GM18520 (cell line): ENCODE data around the gene EEF2K.

Source experiments
- ATAC-seq: cut with Tn5 transposase; IDR thresholded peaks from one replicate; pipeline ENCODE4 v1.9.1; 2021; ENCODE audit not compliant: unreplicated experiment

The EEF2K gene

DNA sequence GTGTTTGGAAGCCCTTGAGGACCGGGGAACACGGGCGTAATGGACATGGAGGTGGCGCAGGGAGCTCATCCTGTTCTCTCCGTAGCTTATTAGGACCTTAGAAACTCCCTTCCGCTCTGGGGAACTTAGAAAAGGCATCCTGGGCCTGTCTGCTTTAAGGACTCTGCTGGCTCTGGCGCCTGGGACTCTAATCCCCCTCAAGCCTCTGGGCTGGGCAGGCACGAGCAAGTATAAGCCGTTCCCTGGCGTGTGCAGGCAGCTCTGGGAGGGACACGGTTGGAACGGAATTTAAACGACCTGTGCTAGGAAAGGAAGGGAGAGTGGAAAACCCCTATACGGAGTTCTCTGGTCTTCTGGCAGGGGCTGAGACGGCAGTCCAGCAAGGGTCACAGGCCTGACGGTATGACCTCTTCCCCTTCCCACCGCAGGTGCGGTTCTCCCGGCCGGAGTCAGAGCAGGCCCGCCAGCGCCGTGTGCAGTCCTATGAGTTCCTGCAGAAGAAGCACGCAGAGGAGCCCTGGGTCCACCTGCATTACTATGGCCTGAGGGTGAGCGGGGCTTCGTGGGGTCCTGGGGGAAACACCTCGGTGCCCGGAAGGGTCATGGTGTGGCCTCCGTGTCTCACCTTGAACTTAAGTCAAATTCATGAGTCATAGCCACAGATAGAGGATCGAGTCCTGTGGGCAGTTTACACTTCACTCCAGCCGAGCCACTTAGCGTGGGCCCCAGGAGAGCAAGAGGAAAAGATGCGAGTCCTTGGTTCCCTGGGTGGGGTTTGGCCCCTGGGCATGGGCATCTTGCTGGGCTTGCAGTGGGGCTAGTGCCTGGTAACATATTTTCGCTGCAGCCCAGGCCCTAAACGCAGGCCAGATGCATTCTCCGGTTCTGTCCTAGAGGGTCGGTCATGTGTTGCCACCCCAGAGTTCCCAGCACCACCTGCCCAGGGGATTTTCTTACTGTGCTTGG is 108.9 kb downstream of the EEF2K start:
- no peak for ATAC-seq

DNA sequence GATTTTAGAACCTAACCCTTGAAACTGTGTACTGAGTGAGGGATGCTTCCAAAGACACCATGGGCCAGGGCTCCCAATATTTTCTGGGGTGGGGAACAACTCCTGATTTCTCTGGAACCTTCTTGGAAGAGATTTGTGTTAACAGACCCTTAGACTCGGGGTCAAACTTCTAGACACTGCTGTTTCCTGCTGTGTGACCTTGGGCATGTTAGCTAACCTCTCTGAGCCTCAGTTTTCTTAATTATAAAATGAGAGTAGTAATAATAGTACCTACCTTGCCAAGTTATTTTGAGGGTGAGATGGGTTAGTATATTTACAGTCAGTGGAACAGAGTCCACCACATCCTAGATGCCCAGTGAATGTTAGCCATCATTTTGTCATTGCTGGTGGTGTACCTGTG is 109.9 kb downstream of the EEF2K start:
- ATAC-seq, result no peak

DNA sequence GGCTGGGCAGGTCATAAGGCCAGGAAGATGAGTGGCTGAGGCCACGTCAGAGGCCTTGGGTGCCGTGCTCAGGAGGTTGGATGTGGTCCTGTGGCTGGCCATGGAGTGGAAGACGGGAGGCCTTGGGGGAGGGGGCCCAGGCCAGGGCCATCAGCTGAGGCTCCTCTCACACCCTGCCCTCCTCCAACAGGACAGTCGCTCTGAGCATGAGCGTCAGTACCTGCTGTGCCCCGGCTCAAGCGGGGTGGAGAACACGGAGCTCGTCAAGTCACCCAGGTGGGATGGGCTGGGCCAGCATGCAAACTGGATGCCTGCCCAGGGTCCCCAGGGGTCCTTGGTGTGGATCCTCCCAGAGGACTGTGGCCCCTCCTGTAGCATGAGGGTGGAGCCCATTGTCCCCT is 110.3 kb downstream of the EEF2K start:
- no peak for ATAC-seq

GRCh38 chr16:22317001-22317530 is 111.0 kb downstream of the EEF2K start:
- ATAC-seq, result no peak

- no peak for ATAC-seq
Measured at GRCh38 chr16:22317625-22318024, 111.5 kb downstream of the EEF2K start.

GRCh38 chr16:22318690-22319358 is 112.7 kb downstream of the EEF2K start:
- no peak for ATAC-seq

DNA sequence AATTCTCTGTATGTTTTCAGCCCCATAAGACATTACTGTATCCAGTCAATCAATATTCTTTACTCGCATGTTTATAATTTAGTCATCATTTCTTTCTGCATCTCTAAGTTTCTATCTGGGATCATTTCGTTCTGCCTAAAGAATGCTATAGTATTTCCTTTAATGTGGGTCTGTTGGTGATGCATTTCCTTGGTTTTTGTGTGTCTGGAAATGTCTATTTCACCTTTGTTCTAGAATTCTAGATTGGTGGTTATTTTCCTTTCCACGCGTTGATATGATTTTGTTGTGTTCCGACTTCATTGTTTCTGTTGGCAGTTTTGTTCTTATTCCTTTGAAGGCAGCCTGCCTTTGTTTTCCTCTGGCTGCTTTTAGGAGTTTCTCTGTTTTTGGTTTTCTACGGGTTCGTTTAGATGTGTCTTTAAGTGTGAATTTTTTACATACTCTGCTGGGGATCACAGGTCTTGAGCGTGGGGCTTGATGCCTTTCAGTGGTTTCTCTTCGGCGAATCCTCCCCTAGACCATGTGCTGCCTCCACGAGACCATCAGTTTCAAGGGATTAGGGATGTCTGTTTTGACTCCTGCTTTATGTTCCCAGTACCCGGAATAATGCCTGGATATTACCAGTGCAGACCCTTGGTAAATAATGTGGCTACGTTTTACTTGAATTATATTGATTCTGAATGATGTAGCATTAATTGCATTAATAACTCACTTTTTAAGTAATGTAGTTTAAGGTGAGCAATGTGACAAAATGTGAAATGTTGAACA is 114.7 kb downstream of the EEF2K start:
- no peak for ATAC-seq

DNA sequence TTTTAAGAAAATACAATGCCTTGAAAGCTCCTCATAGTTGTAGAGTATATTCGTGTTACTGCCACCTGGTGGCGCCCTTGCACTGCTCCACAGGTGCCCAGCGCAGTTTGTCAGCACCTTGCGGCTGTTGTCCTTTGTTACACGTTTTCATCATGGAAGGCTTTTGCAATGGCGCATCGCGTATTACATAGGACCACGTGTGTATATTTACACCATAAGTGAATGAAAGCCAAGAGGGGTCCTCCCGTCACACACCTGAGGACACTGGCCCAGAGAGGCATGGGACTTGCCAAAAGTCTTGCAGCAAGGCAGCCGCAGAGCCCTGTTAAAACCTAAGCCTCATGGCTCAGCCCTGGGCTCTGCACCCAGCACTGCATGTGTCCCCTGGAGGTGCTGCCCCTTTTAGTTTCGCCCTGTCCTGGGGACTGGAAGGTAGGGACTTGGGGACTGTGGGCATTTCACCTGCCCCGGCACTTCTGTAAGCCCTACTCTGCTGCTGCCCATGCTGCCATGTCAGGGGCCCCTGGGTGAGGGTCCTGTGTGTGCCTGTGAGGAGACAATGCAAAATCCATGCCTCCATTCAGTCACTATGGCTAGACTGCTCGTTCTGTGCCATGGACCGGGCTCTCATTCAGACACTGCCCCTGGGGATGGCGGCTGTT is 115.4 kb downstream of the EEF2K start:
- ATAC-seq, result no peak

DNA sequence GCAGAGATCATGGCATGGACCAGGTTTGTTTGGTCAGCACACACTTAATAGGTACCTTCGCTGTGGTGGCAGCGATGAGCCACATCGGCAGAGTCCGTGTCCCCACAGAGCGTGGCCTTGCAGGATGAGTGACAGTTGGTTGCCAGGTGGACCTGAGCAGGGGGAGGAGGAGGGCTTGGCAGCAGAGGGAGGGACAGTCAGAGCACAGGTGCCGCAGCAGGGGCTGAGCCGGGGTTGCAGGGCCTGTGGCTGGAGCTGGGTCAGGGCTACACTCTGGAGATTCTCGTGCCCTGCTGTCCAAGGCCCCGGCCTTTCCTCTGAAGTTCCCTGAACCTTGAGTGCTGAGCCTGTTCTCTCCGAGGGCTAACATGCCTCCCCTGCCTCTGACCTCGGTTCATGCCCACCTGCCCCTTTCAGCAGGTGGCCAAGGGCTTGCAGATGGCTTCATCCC is 116.0 kb downstream of the EEF2K start:
- ATAC-seq, result no peak

DNA sequence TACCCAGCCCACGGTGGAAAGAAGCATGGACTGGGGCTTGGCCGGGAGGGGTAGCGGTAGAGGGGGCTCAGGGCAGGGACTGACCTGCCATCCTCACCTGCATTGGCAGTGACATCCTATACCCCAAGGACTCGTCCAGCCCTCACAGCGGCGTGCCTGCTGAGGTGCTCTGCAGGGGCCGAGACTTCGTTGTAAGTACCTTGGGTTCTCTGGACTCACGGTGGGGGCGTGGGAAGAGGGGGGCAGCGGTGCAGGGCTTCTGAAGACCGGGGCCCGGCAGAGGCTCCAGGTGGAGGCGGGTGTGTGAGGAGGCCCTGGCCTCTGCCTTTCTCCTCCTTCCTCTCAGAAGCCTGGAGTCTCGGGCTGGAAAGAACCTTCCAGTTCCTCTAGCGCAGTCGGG is 116.7 kb downstream of the EEF2K start:
- ATAC-seq, result no peak

DNA sequence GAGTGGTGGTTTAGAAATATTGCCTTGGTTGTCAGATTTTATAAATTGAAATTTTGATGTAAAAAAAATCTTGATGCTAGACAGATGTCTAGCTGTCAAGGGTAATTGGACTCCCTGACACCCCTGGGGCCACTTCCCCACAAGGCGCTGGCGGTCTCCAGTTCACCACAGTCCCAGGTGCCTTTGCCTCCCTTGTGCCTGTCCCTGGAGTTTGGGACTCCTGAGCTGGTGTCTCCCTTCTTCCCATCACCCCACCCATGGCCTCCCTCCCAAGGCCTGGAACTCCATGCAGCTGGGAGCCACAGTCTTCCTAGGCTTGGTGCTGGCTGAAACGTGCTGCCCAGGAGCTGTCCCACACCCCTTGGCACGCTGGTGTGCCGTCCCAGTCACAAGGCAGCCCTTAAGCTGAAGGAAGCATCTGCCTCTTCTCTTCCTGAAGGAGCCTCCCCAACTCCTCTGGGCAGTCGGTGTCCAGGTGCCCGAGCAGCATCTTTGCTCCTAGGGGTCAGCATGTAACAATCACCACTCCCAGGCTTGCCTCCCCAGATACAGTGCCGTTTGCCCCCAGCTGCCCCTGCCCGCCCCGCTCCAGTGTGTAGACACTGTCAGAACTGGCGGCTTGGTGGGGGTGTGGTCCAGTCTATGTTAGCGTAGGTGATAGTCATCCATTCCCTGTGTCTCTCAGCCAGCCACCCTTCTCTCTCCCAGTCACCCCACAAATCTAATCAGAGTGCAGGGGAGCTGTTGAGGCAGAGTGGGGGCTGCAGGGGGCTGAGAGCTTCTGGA is 117.3 kb downstream of the EEF2K start:
- no peak for ATAC-seq

DNA sequence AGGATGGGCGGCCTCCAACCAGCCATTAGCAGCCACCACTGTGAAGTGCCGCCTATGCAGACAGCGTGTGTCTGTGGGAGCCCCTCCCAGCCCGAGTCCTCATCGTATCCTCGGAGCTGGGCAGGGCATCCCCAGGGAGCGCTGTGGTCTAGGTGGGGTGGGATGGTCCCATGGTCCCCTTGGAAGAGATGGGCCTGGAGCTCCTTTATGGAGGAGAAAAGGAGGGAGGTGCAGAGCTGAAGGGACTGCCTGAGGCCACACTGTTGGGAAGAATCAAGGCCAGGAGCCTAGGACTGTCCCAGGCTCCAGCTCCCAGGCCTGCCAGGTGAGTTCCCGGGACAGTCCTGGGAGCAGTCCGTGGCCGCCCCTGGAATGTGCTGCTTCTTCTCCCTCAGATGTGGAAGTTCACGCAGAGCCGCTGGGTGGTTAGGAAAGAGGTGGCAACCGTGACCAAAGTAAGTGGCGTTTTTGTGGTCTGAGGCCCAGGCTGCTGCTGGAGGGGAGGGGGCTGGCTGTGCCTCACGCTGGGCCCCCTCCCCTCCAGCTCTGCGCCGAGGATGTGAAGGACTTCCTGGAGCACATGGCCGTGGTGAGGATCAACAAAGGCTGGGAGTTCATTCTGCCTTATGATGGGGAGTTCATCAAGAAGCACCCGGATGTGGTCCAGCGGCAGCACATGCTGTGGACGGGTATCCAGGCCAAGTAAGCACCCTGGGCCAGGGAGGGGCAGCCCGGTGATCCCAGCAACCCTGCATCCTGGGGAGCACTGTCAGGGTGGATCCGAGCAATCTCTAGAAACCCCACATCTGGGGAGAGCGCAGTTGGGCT is 118.1 kb downstream of the EEF2K start:
- ATAC-seq, result no peak

- ATAC-seq, result no peak
Measured at GRCh38 chr16:22324787-22325597, 118.9 kb downstream of the EEF2K start.

- ATAC-seq, result no peak
Measured at GRCh38 chr16:22325598-22326368, 119.7 kb downstream of the EEF2K start.

GRCh38 chr16:22326369-22326652 is 120.2 kb downstream of the EEF2K start:
- ATAC-seq, result no peak

DNA sequence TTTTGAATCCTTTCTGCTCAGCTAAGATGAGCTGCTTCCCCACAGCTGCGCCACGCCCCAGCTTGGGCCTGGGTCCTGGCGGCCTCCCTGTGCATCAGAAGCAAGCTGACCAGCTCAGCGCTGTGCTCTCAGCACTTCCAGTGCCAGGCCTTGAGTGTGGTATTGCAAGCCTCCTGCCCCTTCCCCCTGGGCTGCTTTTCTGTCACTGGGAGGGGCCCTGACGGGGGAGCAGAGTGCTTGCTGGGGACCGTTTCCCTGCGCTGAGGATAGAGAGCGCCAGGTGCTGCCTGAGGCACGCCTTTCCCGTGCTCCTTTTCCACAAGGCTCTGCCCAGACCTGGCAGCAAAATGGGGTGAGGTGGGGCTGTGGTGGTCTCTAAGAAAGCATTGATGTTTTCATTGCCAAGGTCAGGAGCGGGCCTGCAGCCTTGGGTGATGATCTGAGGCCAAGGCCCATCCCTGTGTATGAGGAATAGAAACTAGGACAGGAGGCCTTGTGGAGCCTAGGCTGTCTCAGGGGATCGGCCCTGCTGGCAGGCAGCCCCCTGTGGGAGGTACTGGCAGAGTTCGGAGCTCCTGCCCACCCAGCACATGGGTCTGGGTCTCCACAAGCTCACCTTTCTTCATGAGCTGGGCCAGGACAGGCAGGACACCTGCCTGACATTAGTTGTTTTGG is 120.8 kb downstream of the EEF2K start:
- no peak for ATAC-seq

GRCh38 chr16:22327446-22327775 is 121.3 kb downstream of the EEF2K start:
- no peak for ATAC-seq
